CD4-positive, CD25-positive, alpha-beta regulatory T cell (primary cell): ENCODE results near the gene DERA. TPM values are rescaled to one million over a fixed set of nuclear protein-coding genes. Genes with fewer than 3 reads are reported as not detected.
"Not testable (repeated sequence)": the region's sequence is repeated elsewhere in the genome, so short reads cannot be mapped to it uniquely, and the experiment has no call there.

Experiments used
- ATAC-seq, 2 donors: fragments of 150-1000 bp; cut with Tn5 transposase; one replicate each; pipeline ENCODE4 v1.10.0; 2021; ENCODE audit warnings: low read depth in 2 of 2, moderate number of reproducible peaks in 2 of 2, moderate library complexity in 1 of 2
- DNase-seq, 3 donors: peaks; one replicate each; pipeline versions ENCODE4 v3.0.0 to v3.0.0-alpha.2; 2012 to 2022; ENCODE audit warnings: mixed read lengths in 1 of 3
- H3K27ac ChIP-seq: one replicate; pipeline ENCODE4 v1.7.0; 2013; ENCODE audit warnings: mild to moderate bottlenecking, low read length; ENCODE audit not compliant: insufficient read depth, poor library complexity, severe bottlenecking
- H3K27me3 ChIP-seq: one replicate; pipeline ENCODE4 v1.7.0; 2013; ENCODE audit warnings: low read length; ENCODE audit not compliant: control insufficient read depth, insufficient read depth
- H3K36me3 ChIP-seq: one replicate; pipeline ENCODE4 v1.7.0; 2013; ENCODE audit warnings: mild to moderate bottlenecking, low read length, moderate library complexity; ENCODE audit not compliant: control insufficient read depth, insufficient read depth
- H3K4me1 ChIP-seq: 2 replicates; pipeline ENCODE4 v1.7.0; 2013; ENCODE audit warnings: mild to moderate bottlenecking, low read length; ENCODE audit not compliant: insufficient read depth, control insufficient read depth, poor library complexity, severe bottlenecking
- H3K4me3 ChIP-seq: one replicate; pipeline ENCODE4 v1.7.0; 2013; ENCODE audit warnings: low read depth, mild to moderate bottlenecking, low read length, moderate library complexity
- H3K9me3 ChIP-seq, 2 experiments: 1 replicate in 1 of 2; 2 replicates in 1 of 2; pipeline ENCODE4 v1.7.0; 2013; ENCODE audit warnings: low read length in 2 of 2, mild to moderate bottlenecking in 1 of 2, moderate library complexity in 1 of 2; ENCODE audit not compliant: control insufficient read depth in 2 of 2
- H3K27ac Mint-ChIP-seq, 3 donors: one replicate each; pipeline ENCODE4 v1.8.0; 2020 to 2022; ENCODE audit warnings: mild to moderate bottlenecking in 3 of 3, mixed read lengths in 3 of 3, moderate library complexity in 2 of 3
- H3K27me3 Mint-ChIP-seq: one replicate; pipeline ENCODE4 v1.8.0; 2022; ENCODE audit warnings: mild to moderate bottlenecking, mixed read lengths
- H3K36me3 Mint-ChIP-seq: one replicate; pipeline ENCODE4 v1.8.0; 2020; ENCODE audit warnings: mixed read lengths
- H3K4me1 Mint-ChIP-seq, 4 donors: one replicate each; pipeline ENCODE4 v1.8.0; 2020 to 2022; ENCODE audit warnings: mixed read lengths in 4 of 4, mild to moderate bottlenecking in 1 of 4
- H3K4me3 Mint-ChIP-seq, 4 donors: one replicate each; pipeline ENCODE4 v1.8.0; 2020 to 2022; ENCODE audit warnings: mild to moderate bottlenecking in 4 of 4, mixed read lengths in 4 of 4, moderate library complexity in 3 of 4
- H3K9me3 Mint-ChIP-seq, 7 donors: one replicate each; pipeline ENCODE4 v1.8.0; 2020 to 2022; ENCODE audit warnings: mixed read lengths in 7 of 7, mild to moderate bottlenecking in 3 of 7, moderate library complexity in 2 of 7
- polyA plus RNA-seq, 4 donors: library from polyadenylated mRNA; unstranded; fragments of 300-500 nt; fragmentation: Illumina TruSeq; gene quantifications; one replicate each; pipeline ENCODE4 v1.2.3, GENCODE V29; 2021
- total RNA-seq: library from RNA; stranded (reverse); gene quantifications from one replicate; pipeline ENCODE4 v1.2.3, GENCODE V29; 2022

Gene DERA
- total and polyA plus RNA-seq, 5 donors from 2014 or later = 14.8 to 45.5 (median 38.5) TPM

- H3K9me3 Mint-ChIP-seq = peaks cover 5 to 22% (median 12%) of the 10 kb centered on the region in 7 donors
- not testable (repeated sequence) for H3K9me3 ChIP-seq, H3K4me1 Mint-ChIP-seq, H3K4me3 ChIP-seq, H3K27me3 ChIP-seq, H3K36me3 ChIP-seq, DNase-seq, H3K4me1 ChIP-seq, H3K4me3 Mint-ChIP-seq, H3K27ac ChIP-seq, H3K27ac Mint-ChIP-seq, ATAC-seq, H3K36me3 Mint-ChIP-seq, H3K27me3 Mint-ChIP-seq
Observed at GRCh38 chr12:16057351-16057751, 146.2 kb downstream of the DERA start.

GRCh38 chr12:16062611-16063010 lies 151.5 kb downstream of the DERA start:
- ATAC-seq (no peak), DNase-seq (no peak)
- Mint-ChIP-seq H3K27ac (no peak overlapping the region), H3K4me1 (no peaks in the 10 kb centered on the region), H3K9me3 (peaks cover 0 to 6% (median 0%) of the 10 kb centered on the region in 7 donors), H3K36me3 (no peaks in the 10 kb centered on the region), H3K4me3 (no peak overlapping the region), H3K27me3 (peaks cover 4% of the 10 kb centered on the region)
- no peak overlapping the region for H3K4me3 ChIP-seq
- H3K9me3 ChIP-seq = no peaks in the 10 kb centered on the region
- no peak overlapping the region for H3K27ac ChIP-seq
- H3K27me3 ChIP-seq = no peaks in the 10 kb centered on the region
- no peaks in the 10 kb centered on the region for H3K36me3 ChIP-seq
- no peaks in the 10 kb centered on the region for H3K4me1 ChIP-seq

- peaks cover 4% of the 10 kb centered on the region for H3K27me3 Mint-ChIP-seq
- no peak overlapping the region for H3K27ac Mint-ChIP-seq
- H3K4me3 Mint-ChIP-seq = no peak overlapping the region
- H3K36me3 Mint-ChIP-seq = no peaks in the 10 kb centered on the region
- ATAC-seq = no peak
- no peaks in the 10 kb centered on the region for H3K36me3 ChIP-seq
- DNase-seq = no peak
- no peaks in the 10 kb centered on the region for H3K27me3 ChIP-seq
- H3K4me1 ChIP-seq = no peaks in the 10 kb centered on the region
- no peaks in the 10 kb centered on the region for H3K9me3 ChIP-seq
- H3K4me3 ChIP-seq = no peak overlapping the region
- H3K9me3 Mint-ChIP-seq = peaks cover 0 to 6% (median 0%) of the 10 kb centered on the region in 7 donors
- H3K4me1 Mint-ChIP-seq = no peaks in the 10 kb centered on the region
- H3K27ac ChIP-seq = no peak overlapping the region
Observed at GRCh38 chr12:16063726-16064125, 152.6 kb downstream of the DERA start.

GRCh38 chr12:16070113-16070512 lies 159.0 kb downstream of the DERA start:
- no peak overlapping the region for H3K27ac ChIP-seq
- Mint-ChIP-seq H3K27ac (no peak overlapping the region), H3K4me3 (no peak overlapping the region), H3K4me1 (peaks cover 0 to 3% (median 0%) of the 10 kb centered on the region in 4 donors), H3K36me3 (no peaks in the 10 kb centered on the region), H3K9me3 (peaks cover 0 to 2% (median 0%) of the 10 kb centered on the region in 7 donors), H3K27me3 (peaks cover 17% of the 10 kb centered on the region)
- no peaks in the 10 kb centered on the region for H3K4me1 ChIP-seq
- H3K9me3 ChIP-seq = no peaks in the 10 kb centered on the region
- H3K27me3 ChIP-seq = no peaks in the 10 kb centered on the region
- H3K36me3 ChIP-seq = no peaks in the 10 kb centered on the region
- H3K4me3 ChIP-seq = no peak overlapping the region
- ATAC-seq (no peak), DNase-seq (no peak)

GRCh38 chr12:16072678-16073077 lies 161.5 kb downstream of the DERA start:
- H3K27me3 Mint-ChIP-seq = peaks cover 13% of the 10 kb centered on the region

GRCh38 chr12:16074894-16075293 lies 163.8 kb downstream of the DERA start:
- Mint-ChIP-seq H3K36me3 (no peaks in the 10 kb centered on the region), H3K4me3 (no peak overlapping the region), H3K27me3 (peaks cover 13% of the 10 kb centered on the region), H3K27ac (no peak overlapping the region), H3K4me1 (peaks cover 0 to 3% (median 0%) of the 10 kb centered on the region in 4 donors), H3K9me3 (no peaks in the 10 kb centered on the region)
- Histone ChIP-seq H3K36me3 (no peaks in the 10 kb centered on the region), H3K9me3 (no peaks in the 10 kb centered on the region), H3K4me3 (no peak overlapping the region), H3K27ac (no peak overlapping the region), H3K27me3 (no peaks in the 10 kb centered on the region), H3K4me1 (no peaks in the 10 kb centered on the region)
- DNase-seq (no peak), ATAC-seq (no peak)

More at GRCh38 chr12:16072678-16073077, 161.5 kb downstream of the DERA start:
- H3K36me3 Mint-ChIP-seq = no peaks in the 10 kb centered on the region
- ATAC-seq (no peak), DNase-seq (no peak)
- no peaks in the 10 kb centered on the region for H3K36me3 ChIP-seq
- H3K27ac Mint-ChIP-seq = no peak overlapping the region
- H3K27me3 ChIP-seq = no peaks in the 10 kb centered on the region
- H3K9me3 Mint-ChIP-seq = no peaks in the 10 kb centered on the region
- H3K4me1 Mint-ChIP-seq = peaks cover 0 to 3% (median 0%) of the 10 kb centered on the region in 4 donors
- no peaks in the 10 kb centered on the region for H3K9me3 ChIP-seq
- no peak overlapping the region for H3K4me3 ChIP-seq
- no peak overlapping the region for H3K4me3 Mint-ChIP-seq
- no peaks in the 10 kb centered on the region for H3K4me1 ChIP-seq
- no peak overlapping the region for H3K27ac ChIP-seq

GRCh38 chr12:16075887-16076286 lies 164.8 kb downstream of the DERA start:
- Mint-ChIP-seq H3K4me1 (peaks cover 0 to 3% (median 0%) of the 10 kb centered on the region in 4 donors), H3K27ac (no peak overlapping the region), H3K27me3 (peaks cover 9% of the 10 kb centered on the region), H3K36me3 (no peaks in the 10 kb centered on the region), H3K4me3 (no peak overlapping the region), H3K9me3 (no peaks in the 10 kb centered on the region)
- ATAC-seq (no peak), DNase-seq (no peak)
- Histone ChIP-seq H3K4me3 (no peak overlapping the region), H3K36me3 (no peaks in the 10 kb centered on the region), H3K4me1 (no peaks in the 10 kb centered on the region), H3K27ac (no peak overlapping the region), H3K9me3 (no peaks in the 10 kb centered on the region), H3K27me3 (no peaks in the 10 kb centered on the region)

GRCh38 chr12:16076557-16076956 lies 165.4 kb downstream of the DERA start:
- no peaks in the 10 kb centered on the region for H3K9me3 ChIP-seq
- no peaks in the 10 kb centered on the region for H3K36me3 ChIP-seq
- Mint-ChIP-seq H3K4me1 (peaks cover 0 to under 1% (median 0%) of the 10 kb centered on the region in 4 donors), H3K36me3 (no peaks in the 10 kb centered on the region), H3K4me3 (no peak overlapping the region), H3K27ac (no peak overlapping the region), H3K27me3 (peaks cover 2% of the 10 kb centered on the region), H3K9me3 (peaks cover 0 to 5% (median 0%) of the 10 kb centered on the region in 7 donors)
- no peaks in the 10 kb centered on the region for H3K4me1 ChIP-seq
- H3K4me3 ChIP-seq = no peak overlapping the region
- no peak for ATAC-seq
- no peaks in the 10 kb centered on the region for H3K27me3 ChIP-seq
- DNase-seq = peak in 1 of 3 donors; percentile 14
- no peak overlapping the region for H3K27ac ChIP-seq
